ENCODE results near the gene LPP. TPM values are rescaled to one million over a fixed set of nuclear protein-coding genes. Genes with fewer than 3 reads are reported as not detected.

Gene LPP
- total RNA-seq, 1 donor from 2014 or later: 96.7 TPM

DNA sequence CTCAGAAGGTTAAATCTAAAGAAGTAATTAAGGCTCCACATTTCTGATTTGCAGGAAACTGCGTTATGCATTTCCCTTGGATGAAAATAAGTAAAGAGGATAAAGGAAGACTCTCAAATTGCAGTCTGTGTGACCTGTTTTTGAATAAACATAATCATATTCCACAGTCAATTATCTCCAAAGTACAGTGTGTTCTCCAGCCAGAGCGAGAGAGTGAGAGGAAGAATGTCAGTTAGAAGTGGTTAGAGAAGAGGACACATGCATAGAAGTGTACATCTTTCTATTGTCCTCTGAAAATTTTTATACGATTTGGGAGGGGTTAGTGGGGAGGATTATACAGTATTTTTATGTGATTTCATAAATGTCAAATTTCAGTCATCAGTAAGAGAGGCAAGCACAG lies 487.1 kb downstream of the LPP start:
- Mint-ChIP-seq H3K4me1 (ENCODE audit: unreplicated experiment) (no peaks in the 10 kb centered on the region), H3K4me3 (no peak overlapping the region), H3K27ac (no peak overlapping the region), H3K9me3 (no peaks in the 10 kb centered on the region), H3K27me3 (no peaks in the 10 kb centered on the region), H3K36me3 (peaks cover 4% of the 10 kb centered on the region)
- TF ChIP-seq, protein P1, sequence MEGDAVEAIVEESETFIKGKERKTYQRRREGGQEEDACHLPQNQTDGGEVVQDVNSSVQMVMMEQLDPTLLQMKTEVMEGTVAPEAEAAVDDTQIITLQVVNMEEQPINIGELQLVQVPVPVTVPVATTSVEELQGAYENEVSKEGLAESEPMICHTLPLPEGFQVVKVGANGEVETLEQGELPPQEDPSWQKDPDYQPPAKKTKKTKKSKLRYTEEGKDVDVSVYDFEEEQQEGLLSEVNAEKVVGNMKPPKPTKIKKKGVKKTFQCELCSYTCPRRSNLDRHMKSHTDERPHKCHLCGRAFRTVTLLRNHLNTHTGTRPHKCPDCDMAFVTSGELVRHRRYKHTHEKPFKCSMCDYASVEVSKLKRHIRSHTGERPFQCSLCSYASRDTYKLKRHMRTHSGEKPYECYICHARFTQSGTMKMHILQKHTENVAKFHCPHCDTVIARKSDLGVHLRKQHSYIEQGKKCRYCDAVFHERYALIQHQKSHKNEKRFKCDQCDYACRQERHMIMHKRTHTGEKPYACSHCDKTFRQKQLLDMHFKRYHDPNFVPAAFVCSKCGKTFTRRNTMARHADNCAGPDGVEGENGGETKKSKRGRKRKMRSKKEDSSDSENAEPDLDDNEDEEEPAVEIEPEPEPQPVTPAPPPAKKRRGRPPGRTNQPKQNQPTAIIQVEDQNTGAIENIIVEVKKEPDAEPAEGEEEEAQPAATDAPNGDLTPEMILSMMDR (conservative IDR thresholded peaks at IDR 0.05): no peak
- no peak for DNase-seq (ENCODE audit: extremely low spot score, unreplicated experiment)

DNA sequence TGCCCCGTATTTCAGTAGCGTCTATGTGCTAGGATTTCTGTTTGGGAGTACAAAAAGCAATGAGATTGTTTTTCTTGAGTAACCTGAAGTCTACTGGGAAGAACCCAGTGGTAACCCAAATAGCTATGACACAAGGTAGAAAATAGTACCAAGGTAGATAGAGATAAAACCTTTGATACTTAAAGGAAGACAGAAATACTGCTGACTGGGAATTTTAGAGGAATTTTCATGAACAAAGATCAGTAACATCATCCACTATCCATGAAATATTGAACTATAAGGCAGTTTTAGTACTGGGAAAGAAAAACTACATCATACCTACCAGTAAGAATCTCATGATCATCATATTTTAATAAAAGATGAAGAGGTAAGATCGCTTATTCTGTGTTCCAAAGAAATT lies 489.8 kb downstream of the LPP start:
- Mint-ChIP-seq H3K9me3 (no peaks in the 10 kb centered on the region), H3K27me3 (no peaks in the 10 kb centered on the region), H3K4me1 (ENCODE audit: unreplicated experiment) (no peaks in the 10 kb centered on the region), H3K4me3 (no peak overlapping the region), H3K27ac (no peak overlapping the region), H3K36me3 (no peaks in the 10 kb centered on the region)
- TF ChIP-seq, protein P1 (conservative IDR thresholded peaks at IDR 0.05): no peak
- DNase-seq (ENCODE audit: extremely low spot score, unreplicated experiment): no peak

DNA sequence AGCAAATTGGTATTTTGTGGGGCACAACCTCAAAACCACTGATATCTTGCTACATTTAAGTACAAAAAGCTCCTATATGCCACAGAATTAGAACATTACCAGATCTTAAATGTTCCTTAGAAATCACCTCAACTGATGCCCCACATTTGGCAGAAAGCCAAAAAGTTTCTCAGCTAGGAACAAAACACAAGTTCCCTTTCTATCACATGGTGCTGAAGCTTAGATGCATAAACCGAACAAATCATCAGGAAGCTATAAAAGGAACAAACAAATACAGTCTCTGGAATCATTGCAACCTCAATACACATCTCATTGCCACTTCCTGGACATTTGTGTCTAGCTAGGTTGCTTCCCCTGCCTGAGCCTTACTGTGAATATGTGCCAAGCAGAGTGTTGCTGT lies 492.6 kb downstream of the LPP start:
- no peaks in the 10 kb centered on the region for H3K9me3 Mint-ChIP-seq
- H3K4me1 Mint-ChIP-seq (ENCODE audit: unreplicated experiment): no peaks in the 10 kb centered on the region
- DNase-seq (ENCODE audit: extremely low spot score, unreplicated experiment): no peak
- H3K27ac Mint-ChIP-seq: no peak overlapping the region
- no peak overlapping the region for H3K4me3 Mint-ChIP-seq
- H3K36me3 Mint-ChIP-seq: peaks cover 5% of the 10 kb centered on the region
- no peaks in the 10 kb centered on the region for H3K27me3 Mint-ChIP-seq
- TF ChIP-seq, protein P1 (conservative IDR thresholded peaks at IDR 0.05): no peak

DNA sequence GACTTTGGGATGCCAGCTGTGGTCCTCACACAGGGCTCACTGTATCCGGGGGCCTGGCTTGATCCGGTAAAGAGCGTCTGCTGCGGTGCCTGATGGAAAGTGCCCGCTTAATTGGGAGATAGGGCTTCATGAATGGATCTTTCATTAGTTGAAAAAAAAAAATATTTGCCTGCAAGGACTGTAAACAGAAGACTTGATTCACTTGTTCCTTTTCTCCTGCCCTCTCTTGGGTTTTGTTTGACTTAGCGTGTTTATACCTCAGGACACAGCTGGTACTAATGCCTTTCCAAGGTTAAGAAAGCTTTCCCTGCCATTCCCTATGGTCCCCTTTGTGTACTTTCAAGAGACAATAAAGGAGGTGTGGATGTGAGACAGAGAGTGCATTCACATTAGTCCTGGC lies 493.3 kb downstream of the LPP start:
- TF ChIP-seq, protein P1 (conservative IDR thresholded peaks at IDR 0.05): no peak

DNA sequence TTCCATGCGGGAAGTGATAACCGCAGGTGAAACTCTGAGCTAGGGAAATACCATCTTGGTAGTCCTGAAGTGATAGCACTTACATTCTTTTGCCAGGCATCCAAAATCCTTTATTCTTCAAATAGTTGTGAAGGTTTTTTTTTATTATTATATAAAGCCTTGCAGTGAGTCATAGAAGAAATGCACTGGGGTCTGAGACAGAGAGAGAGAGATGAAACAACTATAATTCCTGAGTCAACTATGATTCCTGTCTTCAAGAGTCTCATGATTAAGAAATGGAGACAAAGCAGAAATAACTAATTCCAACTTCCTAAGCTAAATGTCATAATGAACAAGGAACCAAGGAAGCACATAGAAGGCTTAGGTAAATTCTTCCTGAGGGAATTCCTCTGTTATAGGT lies 495.6 kb downstream of the LPP start:
- TF ChIP-seq, protein P1 (conservative IDR thresholded peaks at IDR 0.05): no peak
- Mint-ChIP-seq H3K4me1 (ENCODE audit: unreplicated experiment) (no peaks in the 10 kb centered on the region), H3K9me3 (no peaks in the 10 kb centered on the region), H3K27ac (no peak overlapping the region), H3K4me3 (no peak overlapping the region), H3K36me3 (peaks cover 11% of the 10 kb centered on the region), H3K27me3 (no peaks in the 10 kb centered on the region)
- no peak for DNase-seq (ENCODE audit: extremely low spot score, unreplicated experiment)

More for the DNA sequence above, 493.3 kb downstream of the LPP start:
- H3K27me3 Mint-ChIP-seq: no peaks in the 10 kb centered on the region
- DNase-seq (ENCODE audit: extremely low spot score, unreplicated experiment): no peak
- peaks cover 5% of the 10 kb centered on the region for H3K36me3 Mint-ChIP-seq
- no peaks in the 10 kb centered on the region for H3K4me1 Mint-ChIP-seq (ENCODE audit: unreplicated experiment)
- H3K27ac Mint-ChIP-seq: no peak overlapping the region
- no peaks in the 10 kb centered on the region for H3K9me3 Mint-ChIP-seq
- H3K4me3 Mint-ChIP-seq: no peak overlapping the region

Measured in type B pancreatic cell (in vitro differentiated cells).